Activated T-helper 1 cell treated with anti-CD3 and anti-CD28 coated beads, Interleukin-12 subunit alpha, Interleukin-12 subunit beta, Interleukin-2, Interleukin-4 antibody, amounts not matched to agents 30 ng/mL and 10 ng/mL and 1 ng/mL, durations not matched to agents 14 hours and 24 hours and 36 hours (primary cell): Measurements from ENCODE around the gene CORO2A. TPM values are rescaled to one million over a fixed set of nuclear protein-coding genes. Genes with fewer than 3 reads are reported as not detected.

ENCODE experiments used
- DNase-seq: peaks from one replicate; pipeline ENCODE4 v3.0.0; 2021; ENCODE audit warnings: low spot score
- H3K27ac Mint-ChIP-seq: one replicate; pipeline ENCODE4 v1.8.0; 2021; ENCODE audit warnings: mild to moderate bottlenecking, mixed read lengths
- H3K27me3 Mint-ChIP-seq: one replicate; pipeline ENCODE4 v1.8.0; 2022; ENCODE audit warnings: mild to moderate bottlenecking, moderate library complexity, mixed read lengths; ENCODE audit not compliant: insufficient read depth
- H3K36me3 Mint-ChIP-seq: one replicate; pipeline ENCODE4 v1.8.0; 2021; ENCODE audit warnings: low read depth, mixed read lengths
- H3K4me1 Mint-ChIP-seq: one replicate; pipeline ENCODE4 v1.8.0; 2021; ENCODE audit warnings: low read depth, mixed read lengths
- H3K4me3 Mint-ChIP-seq: one replicate; pipeline ENCODE4 v1.8.0; 2021; ENCODE audit warnings: mild to moderate bottlenecking, moderate library complexity, mixed read lengths
- H3K9me3 Mint-ChIP-seq: one replicate; pipeline ENCODE4 v1.8.0; 2021; ENCODE audit warnings: mixed read lengths
- intact Hi-C: fragments of 100-400 bp; cut with micrococcal nuclease; formaldehyde crosslinking; loops from one replicate; pipeline ENCODE4 v1.15.1; 2024
- total RNA-seq: library from RNA; stranded (reverse); gene quantifications from 2 replicates; pipeline ENCODE4 v1.2.3, GENCODE V29; 2022

CORO2A gene
- total RNA-seq, 1 donor from 2014 or later: 1.3 TPM

- no peaks in the 10 kb centered on the region for H3K4me1 Mint-ChIP-seq
These were observed 23.4 kb upstream of the CORO2A start for GRCh38 chr9:98215821-98216220.

GRCh38 chr9:98215271-98215670 is 22.8 kb upstream of the CORO2A start:
- Mint-ChIP-seq H3K4me3 (no peak overlapping the region), H3K9me3 (no peaks in the 10 kb centered on the region), H3K4me1 (no peaks in the 10 kb centered on the region), H3K36me3 (peaks cover 2% of the 10 kb centered on the region), H3K27ac (no peak overlapping the region), H3K27me3 (peaks cover 2% of the 10 kb centered on the region)
- DNase-seq: no peak
- intact Hi-C loops: no loop called here

More at GRCh38 chr9:98215821-98216220, 23.4 kb upstream of the CORO2A start:
- Mint-ChIP-seq H3K27ac (no peak overlapping the region), H3K9me3 (no peaks in the 10 kb centered on the region), H3K27me3 (peaks cover 2% of the 10 kb centered on the region), H3K4me3 (no peak overlapping the region), H3K36me3 (peaks cover 2% of the 10 kb centered on the region)
- intact Hi-C loops: no loop called here
- DNase-seq: no peak

GRCh38 chr9:98214811-98215210 is 22.4 kb upstream of the CORO2A start:
- Mint-ChIP-seq H3K4me1 (no peaks in the 10 kb centered on the region), H3K4me3 (no peak overlapping the region), H3K27me3 (peaks cover 2% of the 10 kb centered on the region), H3K36me3 (peaks cover 2% of the 10 kb centered on the region), H3K9me3 (no peaks in the 10 kb centered on the region), H3K27ac (no peak overlapping the region)
- DNase-seq: no peak
- intact Hi-C loops: no loop called here

- Mint-ChIP-seq H3K27ac (no peak overlapping the region), H3K27me3 (peaks cover 2% of the 10 kb centered on the region), H3K9me3 (no peaks in the 10 kb centered on the region), H3K4me1 (peaks cover under 1% of the 10 kb centered on the region), H3K36me3 (peaks cover 2% of the 10 kb centered on the region), H3K4me3 (no peak overlapping the region)
- no peak for DNase-seq
- intact Hi-C loops: no loop called here
These were observed 18.8 kb upstream of the CORO2A start for GRCh38 chr9:98211260-98211659.

- intact Hi-C loops: no loop called here
- H3K27me3 Mint-ChIP-seq: peaks cover 2% of the 10 kb centered on the region
- H3K4me1 Mint-ChIP-seq: peaks cover 9% of the 10 kb centered on the region
- peaks cover 2% of the 10 kb centered on the region for H3K36me3 Mint-ChIP-seq
- no peak overlapping the region for H3K4me3 Mint-ChIP-seq
- DNase-seq: no peak
- H3K27ac Mint-ChIP-seq: no peak overlapping the region
- H3K9me3 Mint-ChIP-seq: no peaks in the 10 kb centered on the region
These were observed 18.0 kb upstream of the CORO2A start for GRCh38 chr9:98210435-98210834.

- Mint-ChIP-seq H3K4me3 (no peak overlapping the region), H3K9me3 (no peaks in the 10 kb centered on the region), H3K27ac (no peak overlapping the region), H3K4me1 (peaks cover 9% of the 10 kb centered on the region), H3K36me3 (peaks cover 2% of the 10 kb centered on the region), H3K27me3 (no peaks in the 10 kb centered on the region)
- intact Hi-C loops: no loop called here
- DNase-seq: no peak
These were observed 17.1 kb upstream of the CORO2A start for GRCh38 chr9:98209530-98209929.

GRCh38 chr9:98208635-98209034 is 16.2 kb upstream of the CORO2A start:
- intact Hi-C loops: no loop called here
- no peak overlapping the region for H3K4me3 Mint-ChIP-seq
- no peaks in the 10 kb centered on the region for H3K9me3 Mint-ChIP-seq
- no peak for DNase-seq
- no peaks in the 10 kb centered on the region for H3K27me3 Mint-ChIP-seq
- H3K4me1 Mint-ChIP-seq: peaks cover 9% of the 10 kb centered on the region
- H3K36me3 Mint-ChIP-seq: peaks cover 2% of the 10 kb centered on the region
- H3K27ac Mint-ChIP-seq: no peak overlapping the region

GRCh38 chr9:98207606-98208005 is 15.2 kb upstream of the CORO2A start:
- Mint-ChIP-seq H3K4me1 (peaks cover 9% of the 10 kb centered on the region), H3K9me3 (no peaks in the 10 kb centered on the region), H3K36me3 (peaks cover 2% of the 10 kb centered on the region), H3K27ac (no peak overlapping the region), H3K27me3 (no peaks in the 10 kb centered on the region), H3K4me3 (no peak overlapping the region)
- DNase-seq: no peak
- intact Hi-C loops: no loop called here

- H3K27me3 Mint-ChIP-seq: no peaks in the 10 kb centered on the region
- H3K9me3 Mint-ChIP-seq: no peaks in the 10 kb centered on the region
- DNase-seq: no peak
- peaks cover 9% of the 10 kb centered on the region for H3K4me1 Mint-ChIP-seq
- H3K27ac Mint-ChIP-seq: no peak overlapping the region
- no peak overlapping the region for H3K4me3 Mint-ChIP-seq
- no peaks in the 10 kb centered on the region for H3K36me3 Mint-ChIP-seq
- intact Hi-C loops: no loop called here
These were observed 14.3 kb upstream of the CORO2A start for GRCh38 chr9:98206754-98207153.

GRCh38 chr9:98204692-98205091 is 12.3 kb upstream of the CORO2A start:
- no peaks in the 10 kb centered on the region for H3K27me3 Mint-ChIP-seq
- no peak overlapping the region for H3K4me3 Mint-ChIP-seq
- H3K4me1 Mint-ChIP-seq: peaks cover 9% of the 10 kb centered on the region
- no peaks in the 10 kb centered on the region for H3K9me3 Mint-ChIP-seq
- H3K27ac Mint-ChIP-seq: no peak overlapping the region
- intact Hi-C loops: loop anchor here (1.0 kb wide), 2 partner anchors 59 to 130 kb away; no protein-coding TSS in a partner anchor
- H3K36me3 Mint-ChIP-seq: no peaks in the 10 kb centered on the region
- no peak for DNase-seq

GRCh38 chr9:98203153-98203552 is 10.7 kb upstream of the CORO2A start:
- Mint-ChIP-seq H3K36me3 (no peaks in the 10 kb centered on the region), H3K4me3 (no peak overlapping the region), H3K27me3 (no peaks in the 10 kb centered on the region), H3K27ac (no peak overlapping the region), H3K9me3 (no peaks in the 10 kb centered on the region), H3K4me1 (peaks cover 9% of the 10 kb centered on the region)
- intact Hi-C loops: no loop called here
- DNase-seq: no peak

- DNase-seq: no peak
- intact Hi-C loops: no loop called here
- H3K27ac Mint-ChIP-seq: no peak overlapping the region
- H3K4me1 Mint-ChIP-seq: peaks cover 9% of the 10 kb centered on the region
- H3K36me3 Mint-ChIP-seq: no peaks in the 10 kb centered on the region
- no peaks in the 10 kb centered on the region for H3K9me3 Mint-ChIP-seq
- no peaks in the 10 kb centered on the region for H3K27me3 Mint-ChIP-seq
- H3K4me3 Mint-ChIP-seq: no peak overlapping the region
These were observed 9.8 kb upstream of the CORO2A start for GRCh38 chr9:98202252-98202651.

GRCh38 chr9:98201749-98202148 is 9.3 kb upstream of the CORO2A start:
- H3K27me3 Mint-ChIP-seq: no peaks in the 10 kb centered on the region
- H3K27ac Mint-ChIP-seq: no peak overlapping the region
- DNase-seq: no peak
- intact Hi-C loops: no loop called here
- peaks cover 9% of the 10 kb centered on the region for H3K4me1 Mint-ChIP-seq
- H3K4me3 Mint-ChIP-seq: no peak overlapping the region
- H3K36me3 Mint-ChIP-seq: no peaks in the 10 kb centered on the region
- no peaks in the 10 kb centered on the region for H3K9me3 Mint-ChIP-seq

GRCh38 chr9:98201102-98201501 is 8.7 kb upstream of the CORO2A start:
- Mint-ChIP-seq H3K4me3 (no peak overlapping the region), H3K27ac (no peak overlapping the region), H3K27me3 (no peaks in the 10 kb centered on the region), H3K36me3 (no peaks in the 10 kb centered on the region), H3K4me1 (peaks cover 7% of the 10 kb centered on the region), H3K9me3 (no peaks in the 10 kb centered on the region)
- intact Hi-C loops: no loop called here
- DNase-seq: no peak
